A204.1 (cell line): ENCODE data around the gene NR3C2.

Experiments used
- FAIRE-seq: peaks from 2 replicates; lab custom pipeline; 2012; peaks lifted over from hg19 to GRCh38; lab: Jason Lieb, UNC

NR3C2 gene

DNA sequence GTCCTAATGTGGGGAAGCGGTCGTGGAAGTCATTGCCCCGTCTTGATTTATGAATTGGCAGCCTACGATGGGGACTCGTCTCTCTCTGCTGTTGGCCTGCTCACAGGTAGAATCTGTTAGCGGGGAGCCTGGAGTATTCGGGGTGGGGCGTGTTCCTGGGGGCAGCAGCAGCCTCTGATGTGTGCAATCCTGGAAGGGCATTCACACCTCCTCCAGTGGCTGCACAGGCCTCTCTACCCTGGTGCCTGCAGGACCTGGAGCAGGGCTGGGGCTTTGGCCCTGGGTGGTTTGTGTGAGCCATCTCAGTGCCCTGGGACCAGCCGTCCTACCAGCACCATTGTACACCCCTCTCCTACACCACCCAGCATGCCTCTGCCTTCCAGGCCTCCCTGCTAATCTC is 369.4 kb downstream of the NR3C2 start:
- FAIRE-seq, result no peak

DNA sequence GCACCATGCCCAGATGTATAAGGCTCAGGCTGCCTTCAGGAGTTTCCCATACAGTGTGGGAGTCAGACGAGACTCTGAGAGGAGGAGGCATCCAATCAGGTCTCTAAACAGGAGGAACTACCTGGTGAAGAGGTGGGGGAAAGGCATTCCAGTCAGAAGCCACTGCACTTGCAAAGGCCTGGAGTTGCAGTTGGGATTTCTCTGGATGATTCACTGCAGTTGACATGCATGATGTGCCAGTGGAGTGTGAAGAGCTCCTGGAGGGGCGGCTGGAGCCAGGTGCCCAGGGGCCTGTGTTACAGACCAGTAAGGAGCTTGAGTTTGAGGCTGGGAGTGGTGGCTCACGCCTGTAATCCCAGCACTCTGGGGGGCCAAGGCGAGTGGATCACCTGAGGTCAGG is 371.2 kb downstream of the NR3C2 start:
- no peak for FAIRE-seq

DNA sequence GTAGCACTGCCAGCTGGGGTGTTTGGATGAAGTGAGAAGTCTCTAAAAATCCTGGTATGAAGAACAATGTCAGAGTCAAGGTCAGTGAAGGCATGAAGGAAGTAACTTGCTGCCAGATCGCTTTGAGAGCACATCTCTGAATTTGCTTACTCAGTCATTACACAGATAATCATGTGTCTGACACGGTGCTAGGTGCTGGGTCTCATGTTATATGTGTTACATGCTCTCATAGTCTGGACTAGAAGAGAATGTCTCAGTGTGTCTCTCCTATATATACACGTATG is 372.4 kb downstream of the NR3C2 start:
- no peak for FAIRE-seq

DNA sequence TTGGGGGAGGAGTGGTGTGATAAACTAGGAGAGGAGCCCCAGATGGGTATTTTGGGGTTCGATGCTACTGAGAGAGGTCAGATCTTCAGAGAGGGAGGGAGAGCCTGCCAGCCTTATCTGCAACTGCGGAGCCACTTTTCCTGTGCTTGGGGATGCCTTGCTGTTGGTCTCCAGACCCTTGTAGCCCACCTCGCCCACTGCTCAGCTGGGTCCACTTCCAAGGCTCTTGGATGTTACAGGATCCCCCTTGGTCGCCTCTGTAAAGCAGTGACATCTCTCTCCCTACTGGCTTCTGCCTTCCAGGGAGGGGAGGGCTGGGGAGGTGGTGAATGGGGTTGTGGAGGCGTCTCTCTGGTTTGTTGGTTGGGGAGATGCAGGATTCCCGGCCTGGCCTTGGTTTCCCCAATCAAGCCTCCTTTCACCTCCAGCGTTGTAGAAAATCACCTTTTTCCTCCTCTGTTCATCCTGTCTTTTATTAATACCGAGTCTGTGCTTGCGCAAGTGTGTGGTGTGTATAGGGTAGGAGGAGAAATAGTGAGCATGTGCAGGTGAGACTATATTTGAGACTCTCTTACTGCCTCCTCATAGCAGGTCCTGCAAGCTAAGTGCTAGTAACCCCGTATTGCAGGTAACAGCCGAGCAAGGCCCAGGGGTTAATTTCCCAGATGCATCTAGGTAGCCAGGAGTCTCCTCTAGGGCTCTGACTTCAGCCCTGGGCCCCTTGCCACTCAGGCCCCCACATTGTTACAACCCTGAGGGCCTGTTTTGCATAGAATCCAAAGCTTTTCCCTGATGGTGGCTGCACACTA is 372.9 kb downstream of the NR3C2 start:
- FAIRE-seq, result no peak

DNA sequence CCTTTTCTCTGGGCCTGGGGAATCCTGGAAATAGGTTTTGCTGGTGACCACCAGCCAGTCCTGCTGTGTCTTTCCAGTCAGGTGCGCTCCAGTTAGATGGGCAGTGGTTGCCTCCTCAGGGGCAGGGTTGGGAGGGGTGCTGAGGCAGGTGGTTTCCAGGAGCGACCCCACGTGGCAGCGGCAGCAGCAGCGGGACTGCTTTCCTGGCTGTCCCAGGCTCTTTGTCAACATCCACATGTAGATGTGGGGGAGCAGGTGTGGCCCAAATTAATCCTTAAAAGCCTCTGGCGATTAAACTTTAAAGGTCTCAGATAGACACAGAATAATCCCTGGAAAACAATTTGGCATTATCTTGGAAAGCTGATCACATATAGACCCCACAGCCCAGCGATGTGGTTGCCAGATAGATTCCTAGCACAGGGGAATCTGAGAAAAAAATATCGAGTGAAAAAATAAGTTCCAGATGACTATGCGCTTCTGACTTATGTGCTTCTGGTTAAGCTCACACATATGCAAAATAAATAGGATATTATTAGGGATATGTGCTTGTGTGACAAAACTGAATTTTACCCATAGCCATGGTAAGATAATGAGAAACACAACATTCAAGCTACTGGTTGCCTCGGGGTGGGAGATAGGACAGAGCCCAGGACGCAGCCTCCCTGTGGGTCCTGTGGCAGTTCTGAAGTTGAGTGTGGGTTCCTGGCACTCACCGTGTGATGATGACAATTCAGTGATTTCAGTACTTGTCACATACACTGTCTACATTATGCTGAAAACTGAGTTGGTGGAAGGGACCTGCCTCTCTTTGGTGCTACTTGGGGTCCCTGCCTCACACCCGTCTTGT is 373.9 kb downstream of the NR3C2 start:
- FAIRE-seq, result no peak

DNA sequence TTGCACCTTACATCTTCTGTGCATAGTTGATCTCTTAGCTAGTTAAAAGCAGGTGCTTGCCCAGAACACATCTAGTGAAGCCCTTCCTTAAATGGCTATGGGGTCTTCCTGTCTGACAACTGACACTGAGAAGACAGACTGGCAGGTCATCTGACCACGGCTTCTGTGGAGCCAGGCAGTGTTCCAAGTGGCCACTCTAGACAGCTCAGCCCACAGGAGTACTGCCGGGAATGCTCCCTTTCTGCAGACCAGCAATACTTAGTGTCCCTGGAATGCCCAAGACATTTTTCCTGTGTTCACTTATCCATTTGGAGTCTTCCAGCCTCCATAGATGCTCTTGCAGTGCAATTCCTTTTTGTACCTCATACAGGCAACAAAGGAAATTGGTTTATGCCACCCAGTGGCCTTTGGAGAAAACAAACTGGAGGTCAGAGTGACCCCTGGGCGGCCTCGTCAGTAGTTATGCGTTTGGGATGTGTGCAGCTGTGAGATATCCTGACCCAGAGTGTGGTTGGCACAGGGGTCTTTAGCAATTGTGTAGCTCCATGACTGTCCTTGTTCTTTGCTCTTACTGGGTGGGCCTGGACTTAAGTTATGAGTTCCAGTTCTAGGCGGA is 374.8 kb downstream of the NR3C2 start:
- no peak for FAIRE-seq

DNA sequence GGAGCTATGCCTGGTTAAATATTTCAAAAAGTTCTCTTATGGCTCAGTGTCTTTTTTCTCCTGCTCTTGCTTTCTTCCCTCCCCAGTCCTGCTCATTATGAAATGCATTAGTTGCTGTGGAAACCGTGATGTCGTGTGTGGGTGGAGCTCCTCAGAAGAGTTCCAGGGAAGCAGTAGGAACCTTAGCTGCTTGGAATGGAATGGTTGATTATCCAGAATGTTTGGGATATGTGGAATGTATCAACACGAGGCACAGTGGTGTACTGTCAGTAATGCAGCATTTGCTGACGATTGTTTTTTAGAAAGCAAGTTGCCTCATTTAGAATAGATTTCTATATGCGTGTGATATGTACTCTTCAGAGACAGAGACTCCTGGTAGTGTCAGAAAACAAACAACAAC is 377.1 kb downstream of the NR3C2 start:
- no peak for FAIRE-seq

DNA sequence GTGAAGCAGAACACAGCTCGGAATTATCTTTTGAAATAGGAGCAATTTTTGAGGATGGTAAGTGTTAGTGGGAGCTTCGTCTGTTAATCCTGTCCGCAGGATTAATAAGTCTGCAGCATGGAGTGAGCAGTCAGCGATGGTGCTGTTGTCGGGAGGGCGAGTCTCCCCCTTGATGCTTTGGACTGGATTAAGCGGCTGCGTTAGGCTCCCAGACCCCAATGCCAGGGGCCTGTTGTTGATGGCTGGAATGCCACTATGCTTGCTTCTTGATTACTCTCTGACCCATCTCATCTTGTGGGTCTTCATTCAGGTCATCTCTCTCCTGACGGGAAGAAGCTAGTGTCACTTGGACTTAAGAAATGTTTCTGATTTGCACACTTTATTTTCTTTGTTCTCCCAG is 377.8 kb downstream of the NR3C2 start:
- FAIRE-seq, result no peak

DNA sequence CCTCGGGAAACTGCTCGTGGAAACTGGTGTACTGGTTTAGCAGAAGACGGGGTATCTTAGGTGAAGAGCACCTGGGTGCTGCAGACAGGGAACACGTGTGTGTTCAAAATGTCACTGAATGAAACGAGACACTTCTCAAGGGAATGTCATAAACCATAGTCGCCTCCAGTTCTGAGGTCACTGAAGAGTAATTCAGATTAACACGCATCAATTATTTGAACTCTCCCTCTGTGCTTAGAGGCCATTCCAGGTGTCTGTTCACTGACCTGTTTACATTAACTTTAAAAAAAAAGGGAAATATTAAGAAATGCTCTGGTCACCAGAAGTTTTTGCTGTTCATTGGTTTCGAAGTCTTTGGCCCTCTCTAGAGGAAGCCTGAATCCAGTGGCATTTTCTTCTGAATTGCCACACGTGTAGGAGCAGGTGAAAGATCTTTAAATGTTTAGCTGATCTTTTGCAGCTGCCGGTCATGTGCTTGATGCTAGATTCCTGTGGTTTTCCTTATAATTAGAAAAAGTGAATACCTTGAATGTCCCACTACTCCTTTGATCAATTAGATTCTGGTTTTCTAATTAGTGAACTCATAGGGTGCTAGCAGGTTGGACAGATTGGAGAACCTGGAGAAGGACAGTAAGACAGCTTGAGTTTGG is 379.8 kb downstream of the NR3C2 start:
- no peak for FAIRE-seq

DNA sequence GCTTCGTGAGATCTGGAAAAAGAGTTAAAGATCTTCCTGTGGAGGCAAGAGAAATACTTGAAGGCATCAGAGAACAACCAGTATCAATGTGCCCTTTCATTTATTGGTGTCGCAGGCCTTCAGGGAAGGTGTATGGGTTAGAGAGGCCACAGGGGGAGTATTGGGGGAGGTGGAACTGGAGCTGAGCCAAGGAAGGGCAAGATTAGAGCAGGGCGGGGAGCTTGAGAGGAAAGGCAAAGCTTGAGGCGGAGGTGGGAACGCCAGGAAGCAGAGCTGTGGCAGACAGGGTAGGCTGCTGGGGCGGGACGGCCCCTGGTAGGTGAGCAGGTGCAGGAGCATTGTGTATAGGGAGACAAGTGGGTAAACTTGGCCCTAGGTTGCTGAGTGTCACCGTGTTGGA is 380.4 kb downstream of the NR3C2 start:
- FAIRE-seq, result no peak

DNA sequence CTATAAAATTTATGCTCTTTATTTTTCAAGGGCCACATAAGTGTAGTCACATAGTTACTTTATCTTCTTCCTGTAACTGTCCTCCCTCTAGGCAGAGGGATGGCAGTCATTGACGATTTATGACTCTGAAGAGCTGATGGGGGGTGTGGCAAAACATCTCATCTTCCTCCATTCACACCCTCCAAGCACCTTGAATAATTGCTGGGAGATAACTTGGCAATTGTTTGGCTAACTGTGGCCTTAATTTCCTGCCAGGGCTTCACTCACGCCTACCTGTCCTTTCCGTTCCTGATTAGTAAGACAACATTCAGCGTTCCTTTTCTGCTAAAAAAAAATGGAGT is 381.1 kb downstream of the NR3C2 start:
- no peak for FAIRE-seq

DNA sequence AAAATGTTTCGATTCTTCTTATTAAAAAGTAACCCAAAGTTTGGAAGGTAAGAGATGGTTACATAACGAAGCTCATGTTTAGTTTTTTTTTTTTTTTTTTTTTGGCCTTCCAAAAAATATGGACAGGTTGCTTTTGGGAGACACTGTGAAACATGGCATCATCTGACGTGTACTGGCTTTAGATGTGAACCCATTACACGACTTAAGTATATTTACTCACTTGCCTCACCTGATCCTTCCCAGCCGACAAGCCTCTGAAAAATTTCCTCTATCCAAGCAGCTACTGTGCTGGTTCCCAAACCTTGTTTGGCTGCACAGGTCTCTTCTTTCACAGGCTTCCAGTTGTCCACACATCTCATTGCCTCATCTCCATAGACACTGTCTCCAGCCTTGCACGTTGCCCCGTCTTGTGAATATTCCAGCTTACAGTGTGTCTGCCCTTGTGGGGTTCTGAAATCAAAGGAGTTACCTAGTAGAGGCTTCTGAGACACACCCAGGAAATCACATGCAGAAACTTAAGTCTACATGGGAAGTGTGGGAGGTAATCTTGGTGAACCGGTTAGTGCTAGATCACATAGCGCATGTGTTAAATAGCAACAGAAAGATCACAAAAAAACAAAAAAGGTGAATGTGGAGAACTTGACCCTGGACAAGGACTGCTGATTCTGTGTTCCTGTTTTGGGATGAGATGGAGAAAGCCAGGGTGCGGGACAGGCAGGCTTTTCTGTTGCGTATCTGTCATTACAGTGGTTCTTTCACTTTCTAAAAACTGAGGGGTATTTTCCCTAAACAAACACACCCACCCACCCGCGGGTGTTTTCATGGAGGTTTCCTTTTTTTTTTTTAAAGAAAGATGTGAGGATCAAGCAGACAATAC is 381.7 kb downstream of the NR3C2 start:
- FAIRE-seq, result no peak

DNA sequence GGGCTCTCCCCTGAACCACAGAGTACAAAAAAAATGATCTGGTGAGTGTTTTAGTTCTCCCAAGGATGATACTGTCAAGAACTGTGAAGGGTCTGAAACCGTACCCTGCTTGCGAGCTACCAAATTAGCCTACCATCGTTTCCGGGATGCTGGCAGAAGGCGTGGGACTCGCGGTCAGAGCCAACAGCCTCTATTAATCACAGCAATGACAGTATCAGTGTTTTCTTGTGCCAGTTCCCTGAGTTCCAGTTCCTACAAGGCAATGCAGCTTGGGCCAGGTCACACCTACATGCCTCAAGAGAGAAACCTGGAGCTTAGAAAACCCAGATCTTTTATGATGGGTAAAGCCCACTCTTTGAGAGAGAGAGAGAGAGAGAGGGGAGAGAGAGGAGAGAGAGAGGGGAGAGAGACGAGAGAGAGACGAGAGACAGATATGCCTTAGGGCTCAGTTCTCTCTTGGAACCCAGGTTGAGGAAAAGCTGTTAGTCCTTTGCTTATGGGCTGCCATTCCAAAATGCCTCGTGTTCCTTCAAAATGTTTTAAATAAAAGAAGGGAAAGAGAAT is 382.5 kb downstream of the NR3C2 start:
- no peak for FAIRE-seq

DNA sequence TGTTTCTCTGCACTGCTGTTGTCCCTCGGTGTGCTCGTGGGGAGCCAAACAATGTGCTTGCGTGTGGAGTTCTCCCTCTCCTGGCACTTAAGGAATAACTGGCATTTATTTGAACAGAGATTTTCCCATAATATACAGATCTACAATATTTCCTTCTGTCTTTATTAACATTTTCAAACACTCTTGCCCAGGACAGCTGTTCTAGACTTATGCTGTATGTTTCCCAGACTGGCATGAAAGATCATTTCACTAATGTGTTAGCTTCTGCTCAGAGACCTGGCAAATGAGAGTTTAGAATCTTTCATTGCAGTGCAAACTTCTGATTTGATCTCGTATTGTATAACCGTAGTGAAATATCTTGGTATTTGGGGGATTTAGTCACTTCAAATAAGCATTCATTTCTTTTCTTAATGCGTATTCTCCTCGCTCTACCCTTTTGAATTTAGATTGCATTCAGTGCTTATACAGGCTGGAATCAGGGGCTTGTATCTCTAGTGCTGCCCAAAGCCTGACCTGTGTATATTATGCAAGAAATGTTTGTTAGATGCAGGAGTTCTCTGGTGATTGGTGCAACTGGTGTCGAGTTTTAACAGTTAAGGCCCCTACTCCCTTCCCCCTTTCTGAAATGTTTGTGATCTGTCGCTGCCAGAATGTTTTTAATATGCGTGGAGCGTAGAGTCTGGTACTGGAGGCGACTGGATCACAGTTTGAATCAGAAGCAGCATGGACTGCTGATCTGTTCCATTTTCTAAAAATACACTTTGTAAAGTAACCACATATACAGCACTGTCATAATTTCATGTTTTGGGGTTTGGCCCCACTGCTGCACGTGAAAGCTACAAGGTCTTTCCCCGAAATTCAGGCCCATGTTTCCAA is 384.0 kb downstream of the NR3C2 start:
- no peak for FAIRE-seq

DNA sequence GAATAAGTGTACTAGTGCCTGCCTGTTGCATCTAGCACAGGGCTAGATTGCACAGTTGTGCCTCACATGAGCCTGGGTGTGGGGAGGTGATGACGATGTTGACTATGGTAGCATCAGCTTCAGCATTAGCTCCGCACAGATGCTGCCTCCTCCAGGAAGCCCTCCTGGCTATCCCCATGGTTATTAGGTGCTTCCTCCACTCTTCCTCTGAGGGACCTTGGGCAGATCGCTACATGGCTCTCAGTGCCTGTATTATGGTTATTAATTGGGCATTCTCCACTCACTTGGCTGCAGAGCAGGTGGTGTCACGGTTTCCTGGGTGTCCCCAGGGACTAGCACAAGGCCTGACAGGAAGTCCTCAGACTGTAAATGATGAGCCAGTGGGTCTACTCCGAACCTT is 384.7 kb downstream of the NR3C2 start:
- no peak for FAIRE-seq

DNA sequence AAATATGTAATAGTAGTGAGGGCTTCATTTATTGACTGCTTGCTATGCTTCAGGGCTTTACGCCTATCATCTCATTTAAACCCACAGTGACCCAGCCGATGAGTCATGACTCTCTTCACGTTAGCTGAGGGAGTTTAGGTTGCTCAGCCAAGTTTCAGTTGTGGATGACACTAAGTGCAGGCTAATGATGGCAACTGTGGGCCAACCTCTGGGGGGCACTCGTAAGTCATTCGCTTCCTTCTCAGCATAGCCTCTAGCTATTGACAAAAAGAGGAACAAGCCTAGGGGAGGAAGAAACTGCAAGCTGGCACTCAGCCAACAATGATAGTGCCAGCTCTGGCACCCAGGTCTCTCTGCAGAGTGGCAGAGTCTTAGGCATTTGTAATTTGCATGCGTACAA is 385.3 kb downstream of the NR3C2 start:
- FAIRE-seq, result no peak

DNA sequence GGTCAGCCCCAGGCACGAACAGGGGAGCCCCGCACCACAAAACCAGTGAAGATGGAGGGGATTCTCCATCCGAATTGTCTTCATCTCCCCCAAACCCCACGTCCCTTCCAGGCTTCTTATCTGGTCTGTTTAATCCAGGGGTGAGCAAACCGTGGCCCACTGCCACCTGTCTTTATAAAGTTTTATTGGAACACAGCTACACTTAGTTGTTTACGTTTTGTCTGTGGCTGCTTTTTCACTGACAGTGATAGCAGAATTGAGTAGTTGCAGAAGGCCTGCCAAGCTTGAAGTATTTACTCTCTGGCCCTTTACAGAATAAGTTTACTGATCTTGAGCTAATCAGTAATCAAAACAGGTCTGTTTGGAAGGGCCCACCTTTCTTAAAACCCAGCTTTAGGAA is 386.4 kb downstream of the NR3C2 start:
- no peak for FAIRE-seq

DNA sequence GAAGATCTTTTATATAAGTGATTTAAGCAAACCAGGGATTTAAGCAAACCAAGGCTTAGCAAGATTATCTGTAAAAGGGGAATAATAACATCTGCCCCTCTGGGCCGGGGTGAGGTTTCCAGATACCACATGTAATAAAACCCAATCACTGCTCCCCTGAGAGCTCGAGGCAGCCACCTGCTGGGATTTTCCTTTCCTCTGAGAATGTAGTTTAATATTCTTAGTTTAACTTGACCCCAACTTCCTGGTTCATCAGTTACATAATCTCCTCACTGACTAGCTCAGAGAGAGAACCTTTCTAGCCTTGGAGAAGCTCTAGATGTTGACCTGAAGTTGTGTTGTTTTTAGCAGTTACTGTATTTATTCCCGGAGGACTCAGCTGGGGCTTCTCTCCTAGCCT is 387.9 kb downstream of the NR3C2 start:
- no peak for FAIRE-seq

DNA sequence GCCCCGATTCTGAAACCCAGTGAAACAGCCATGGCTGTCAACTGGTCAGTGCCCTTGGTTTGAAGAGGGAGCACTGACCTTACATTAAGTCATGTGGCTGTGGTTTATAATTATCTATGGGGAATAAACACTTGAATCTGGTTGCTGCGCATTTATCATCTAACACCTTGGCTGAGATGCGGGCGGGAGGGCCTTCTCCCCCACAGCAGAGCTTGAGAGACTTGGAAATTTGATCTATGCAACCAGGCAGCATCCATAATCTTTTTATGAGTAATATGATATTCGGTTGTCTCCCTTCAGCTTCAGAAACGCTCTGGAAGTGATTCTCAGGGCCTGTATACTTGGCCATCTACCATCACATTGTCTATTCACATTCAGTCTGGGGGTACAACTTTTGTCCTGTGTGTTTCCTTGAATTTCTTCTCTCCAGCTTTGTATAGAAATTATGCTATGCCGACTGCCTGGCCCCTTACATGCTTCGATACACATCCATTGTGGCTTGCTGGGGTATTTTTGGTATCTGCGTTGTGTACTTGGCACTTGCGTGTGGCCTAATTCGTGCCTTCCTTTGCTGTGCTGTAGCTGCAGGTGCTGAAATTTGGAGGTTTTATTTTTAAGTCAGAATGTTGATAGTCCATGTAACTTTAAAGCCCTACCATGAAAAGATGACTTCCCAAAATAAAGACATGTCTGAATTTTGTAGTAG is 388.8 kb downstream of the NR3C2 start:
- no peak for FAIRE-seq

DNA sequence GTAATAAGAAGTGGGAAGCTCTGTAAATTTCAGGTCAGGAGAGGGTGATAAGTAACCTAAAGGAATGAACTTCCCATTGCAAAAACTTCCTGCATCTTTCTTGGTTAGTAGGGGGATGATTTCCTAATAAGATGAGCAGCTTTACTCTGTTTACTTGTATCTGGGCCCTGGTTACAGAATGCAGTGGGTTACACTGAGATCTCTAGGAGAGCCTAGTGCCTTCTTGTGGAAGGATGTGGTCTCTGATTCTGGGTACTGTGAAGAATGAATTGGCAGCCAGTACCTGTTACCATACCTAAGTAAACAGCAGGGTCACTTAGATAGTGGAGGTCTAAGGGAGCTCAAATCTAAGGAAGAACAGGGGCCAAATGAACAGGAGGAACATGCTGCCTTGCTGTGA is 389.8 kb downstream of the NR3C2 start:
- FAIRE-seq, result no peak
